ENCODE data around the gene TUBB4B. TPM values are rescaled to one million over a fixed set of nuclear protein-coding genes. Genes with fewer than 3 reads are reported as not detected.

TUBB4B gene
- total RNA-seq, 2 experiments from 2014 or later, result 417 to 443 TPM

DNA sequence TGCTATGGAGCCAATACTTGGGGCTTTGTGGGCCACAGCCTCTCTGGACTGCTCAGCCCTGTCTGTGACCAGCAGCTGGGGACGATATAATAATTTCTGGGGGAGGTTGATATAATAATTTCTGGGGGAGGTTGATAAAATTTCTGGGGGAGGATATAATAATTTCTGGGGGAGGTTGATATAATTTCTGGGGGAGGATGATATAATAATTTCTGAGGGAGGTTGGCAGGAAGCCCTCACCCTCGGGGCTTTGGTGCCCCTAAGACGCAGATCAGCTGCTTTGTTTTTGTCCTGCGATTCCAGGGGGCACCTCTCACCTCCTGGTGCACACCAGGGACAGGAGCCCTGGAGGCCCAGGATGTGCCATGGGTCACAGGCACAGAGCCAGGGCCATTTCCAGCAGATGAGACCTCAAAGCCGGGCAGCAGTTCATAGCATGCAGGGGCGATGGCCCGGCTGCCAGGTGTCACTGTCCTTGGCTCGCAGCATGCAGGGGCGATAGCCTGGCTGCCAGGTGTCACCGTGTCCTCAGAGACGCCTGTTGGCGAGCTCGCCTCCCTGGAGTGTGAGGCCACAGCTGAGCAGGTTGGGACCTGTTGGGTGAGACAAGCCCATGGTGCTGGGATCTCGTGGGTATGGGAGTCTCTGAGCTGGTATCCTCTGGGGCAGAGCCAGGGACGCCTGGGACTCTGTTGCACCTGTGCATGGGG lies 32.7 kb downstream of the TUBB4B start:
- Histone ChIP-seq H3K27ac (ENCODE audit: low read depth, low read length, poor library complexity, severe bottlenecking) (peak overlapping the region; percentile 77), H3K4me3 (ENCODE audit: low read depth, low read length, poor library complexity, severe bottlenecking) (no peak overlapping the region), H2AFZ (ENCODE audit: low read length) (no peak overlapping the region), H3K79me2 (ENCODE audit: insufficient read depth, low read depth, low read length) (peaks cover 4% of the 10 kb centered on the region; the same call in 1 of the 2 replicates), H3K4me1 (ENCODE audit: insufficient read depth, low read length, poor library complexity, severe bottlenecking) (peaks cover 79% of the 10 kb centered on the region), H4K20me1 (ENCODE audit: insufficient read depth, low read length) (no peaks in the 10 kb centered on the region), H3K4me2 (ENCODE audit: low read length) (peak overlapping the region; percentile 81), H3K9me3 (ENCODE audit: low read length) (no peaks in the 10 kb centered on the region), H3K9me2 (ENCODE audit: insufficient read depth, low read length) (no peaks in the 10 kb centered on the region), H3K36me3 (ENCODE audit: insufficient read depth, low read length) (peaks cover 34% of the 10 kb centered on the region; the same call in 1 of the 2 replicates)
- ChIA-PET POLR2A (interaction anchor here (0.6 to 1.2 kb wide), 3 partner anchors 20 to 169 kb away, joined by 3 read pairs; partner anchors contain the start of gene TUBB4B), CTCF (ENCODE audit: unreplicated experiment) (interaction anchor here (0.6 to 1.2 kb wide), 2 partner anchors 13 to 53 kb away, joined by 3 to 4 read pairs; no protein-coding TSS in a partner anchor)
- no TSS peak for BruUV-seq (replicated peaks)
- intact Hi-C loops (cut with micrococcal nuclease; ENCODE audit: unreplicated experiment), result no loop called here
- no peak for TF ChIP-seq EZH2phosphoT487 (IDR thresholded peaks at IDR 0.05; ENCODE audit: borderline replicate concordance, low read depth, low read length)
- TF ChIP-seq, protein P1, sequence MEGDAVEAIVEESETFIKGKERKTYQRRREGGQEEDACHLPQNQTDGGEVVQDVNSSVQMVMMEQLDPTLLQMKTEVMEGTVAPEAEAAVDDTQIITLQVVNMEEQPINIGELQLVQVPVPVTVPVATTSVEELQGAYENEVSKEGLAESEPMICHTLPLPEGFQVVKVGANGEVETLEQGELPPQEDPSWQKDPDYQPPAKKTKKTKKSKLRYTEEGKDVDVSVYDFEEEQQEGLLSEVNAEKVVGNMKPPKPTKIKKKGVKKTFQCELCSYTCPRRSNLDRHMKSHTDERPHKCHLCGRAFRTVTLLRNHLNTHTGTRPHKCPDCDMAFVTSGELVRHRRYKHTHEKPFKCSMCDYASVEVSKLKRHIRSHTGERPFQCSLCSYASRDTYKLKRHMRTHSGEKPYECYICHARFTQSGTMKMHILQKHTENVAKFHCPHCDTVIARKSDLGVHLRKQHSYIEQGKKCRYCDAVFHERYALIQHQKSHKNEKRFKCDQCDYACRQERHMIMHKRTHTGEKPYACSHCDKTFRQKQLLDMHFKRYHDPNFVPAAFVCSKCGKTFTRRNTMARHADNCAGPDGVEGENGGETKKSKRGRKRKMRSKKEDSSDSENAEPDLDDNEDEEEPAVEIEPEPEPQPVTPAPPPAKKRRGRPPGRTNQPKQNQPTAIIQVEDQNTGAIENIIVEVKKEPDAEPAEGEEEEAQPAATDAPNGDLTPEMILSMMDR (conservative IDR thresholded peaks at IDR 0.05; ENCODE audit: low read length), result no peak
- DNase-seq (ENCODE audit: low spot score), result peak; percentile 53

DNA sequence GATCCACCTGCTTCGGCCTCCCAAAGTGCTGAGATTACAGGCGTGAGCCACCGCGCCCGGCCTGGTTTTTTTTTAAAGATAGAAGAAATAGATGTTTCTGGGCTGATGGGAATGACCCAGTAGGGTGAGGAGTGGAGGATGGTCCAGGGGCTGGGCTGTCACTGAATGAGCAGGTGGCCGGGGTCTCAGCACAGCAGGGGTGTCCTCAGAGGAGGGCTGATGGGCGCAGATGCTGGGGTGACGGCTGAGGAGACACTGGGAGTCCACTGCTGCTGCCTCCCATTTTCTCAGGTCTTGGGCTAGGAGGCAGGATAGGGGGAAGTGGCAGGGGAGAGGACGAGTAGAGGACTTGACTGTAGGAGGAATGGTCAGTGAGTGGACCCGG lies 34.1 kb downstream of the TUBB4B start:
- POLR2A ChIA-PET, result interaction anchor here (0.9 to 1.2 kb wide), 2 partner anchors 21 to 34 kb away, joined by 3 to 4 read pairs; partner anchors contain the start of gene TUBB4B
- no TSS peak for BruUV-seq (replicated peaks)
- Histone ChIP-seq H3K4me3 (ENCODE audit: low read depth, low read length, poor library complexity, severe bottlenecking) (no peak overlapping the region), H3K9me2 (ENCODE audit: insufficient read depth, low read length) (no peaks in the 10 kb centered on the region), H2AFZ (ENCODE audit: low read length) (no peak overlapping the region), H3K27ac (ENCODE audit: low read depth, low read length, poor library complexity, severe bottlenecking) (peak overlapping the region; percentile 77), H3K4me1 (ENCODE audit: insufficient read depth, low read length, poor library complexity, severe bottlenecking) (peaks cover 67% of the 10 kb centered on the region), H3K4me2 (ENCODE audit: low read length) (peak overlapping the region; percentile 81), H3K79me2 (ENCODE audit: insufficient read depth, low read depth, low read length) (no peaks in the 10 kb centered on the region), H3K36me3 (ENCODE audit: insufficient read depth, low read length) (peaks cover 23% of the 10 kb centered on the region; the same call in 1 of the 2 replicates), H3K9me3 (ENCODE audit: low read length) (no peaks in the 10 kb centered on the region), H4K20me1 (ENCODE audit: insufficient read depth, low read length) (no peaks in the 10 kb centered on the region)
- DNase-seq (ENCODE audit: low spot score), result no peak
- intact Hi-C loops (cut with micrococcal nuclease; ENCODE audit: unreplicated experiment), result no loop called here
- TF ChIP-seq, protein P1 (conservative IDR thresholded peaks at IDR 0.05; ENCODE audit: low read length), result no peak
- no peak for TF ChIP-seq EZH2phosphoT487 (IDR thresholded peaks at IDR 0.05; ENCODE audit: borderline replicate concordance, low read depth, low read length)
- CTCF ChIA-PET (ENCODE audit: unreplicated experiment), result interaction anchor here (1.2 kb wide), 1 partner anchor 11 kb away, joined by 4 read pairs; no protein-coding TSS in a partner anchor

All from OCI-LY7 (cell line).